ENCODE data around the gene HSD17B1. TPM values are rescaled to one million over a fixed set of nuclear protein-coding genes. Genes with fewer than 3 reads are reported as not detected.

HSD17B1 gene
- total RNA-seq, 1 experiment from 2014 or later, result 1.5 TPM

- Histone ChIP-seq H3K4me1 (ENCODE audit: insufficient read depth, low read length) (peaks cover 13% of the 10 kb centered on the region; the same call in 1 of the 2 replicates), H3K36me3 (ENCODE audit: low read depth, low read length) (peaks cover 9% of the 10 kb centered on the region), H4K20me1 (ENCODE audit: low read length) (no peaks in the 10 kb centered on the region), H3K27ac (ENCODE audit: low read length) (peak overlapping the region; percentile 46), H3F3A (ENCODE audit: low read length, unreplicated experiment) (peaks cover 6% of the 10 kb centered on the region), H3K4me3 (ENCODE audit: low read length) (peak overlapping the region; percentile 100), H3K9ac (ENCODE audit: low read length) (peak overlapping the region; percentile 98), H3K79me2 (ENCODE audit: low read length) (peaks cover 30% of the 10 kb centered on the region), H3K27me3 (ENCODE audit: low read length) (no peaks in the 10 kb centered on the region), H3K9me2 (replicated peaks; ENCODE audit: low read length) (no peaks in the 10 kb centered on the region), H3K9me3 (ENCODE audit: low read length) (no peaks in the 10 kb centered on the region), H2AFZ (ENCODE audit: low read length) (peak overlapping the region; percentile 99), H3K4me2 (ENCODE audit: low read length) (peak overlapping the region; percentile 100)
- ATAC-seq (peak; percentile 40), DNase-seq (peak; percentile 4)
- intact Hi-C loops (cut with micrococcal nuclease), result loop anchor here (2.0 kb wide), 1 partner anchor 102 kb away; no protein-coding TSS in a partner anchor
- POLR2A ChIA-PET (ENCODE audit: unreplicated experiment), result interaction anchor here (0.5 kb wide), 1 partner anchor 155 kb away, joined by 6 read pairs; no protein-coding TSS in a partner anchor
- TF ChIP-seq EZH2 (IDR thresholded peaks at IDR 0.05; ENCODE audit: low read length, unreplicated experiment) (no peak), CTCF (conservative IDR thresholded peaks at IDR 0.05; ENCODE audit: low read depth, low read length) (no peak), EZH2phosphoT487 (IDR thresholded peaks at IDR 0.05; ENCODE audit: borderline replicate concordance, low read length) (no peak)
- BruUV-seq (replicated peaks), result TSS peak; percentile 29
- CTCF ChIA-PET, result interaction anchor here (0.5 to 2.1 kb wide), 4 partner anchors 32 to 481 kb away, joined by 3 to 16 read pairs (median 14); partner anchors contain the start of genes RETREG3 and TUBG1
These were observed 24.4 kb downstream of the HSD17B1 start for GRCh38 chr17:42577140-42577531.

- DNase-seq, result peak; percentile 91
- CTCF ChIA-PET, result interaction anchor here (0.5 to 2.1 kb wide), 12 partner anchors 31 to 481 kb away, joined by 3 to 16 read pairs (median 5); partner anchors contain the start of genes CCR10, RETREG3 and TUBG1
- POLR2A ChIA-PET (ENCODE audit: unreplicated experiment), result interaction anchor here (0.5 kb wide), 1 partner anchor 154 kb away, joined by 6 read pairs; no protein-coding TSS in a partner anchor
- peaks cover 6% of the 10 kb centered on the region for H3F3A ChIP-seq (ENCODE audit: low read length, unreplicated experiment)
- peak within 1 kb of the TSS; percentile 100 for H3K4me2 ChIP-seq (ENCODE audit: low read length)
- peak within 1 kb of the TSS; percentile 100 for H3K4me3 ChIP-seq (ENCODE audit: low read length)
- no peaks in the 10 kb centered on the region for H3K9me2 ChIP-seq (replicated peaks; ENCODE audit: low read length)
- H3K9ac ChIP-seq (ENCODE audit: low read length), result peak within 1 kb of the TSS; percentile 98
- peaks cover 13% of the 10 kb centered on the region; the same call in 1 of the 2 replicates for H3K4me1 ChIP-seq (ENCODE audit: insufficient read depth, low read length)
- H3K27me3 ChIP-seq (ENCODE audit: low read length), result no peaks in the 10 kb centered on the region
- ATAC-seq, result peak; percentile 85
- TF ChIP-seq EZH2phosphoT487 (IDR thresholded peaks at IDR 0.05; ENCODE audit: borderline replicate concordance, low read length) (no peak), CTCF (conservative IDR thresholded peaks at IDR 0.05; ENCODE audit: low read depth, low read length) (peak; percentile 45; the same call in 1 of the 2 replicates)
- H4K20me1 ChIP-seq (ENCODE audit: low read length), result no peaks in the 10 kb centered on the region
- H3K9me3 ChIP-seq (ENCODE audit: low read length), result no peaks in the 10 kb centered on the region
- H2AFZ ChIP-seq (ENCODE audit: low read length), result peak within 1 kb of the TSS; percentile 99
- H3K27ac ChIP-seq (ENCODE audit: low read length), result peak within 1 kb of the TSS; percentile 70
- intact Hi-C loops (cut with micrococcal nuclease), result loop anchor here (2.0 kb wide), 1 partner anchor 101 kb away; no protein-coding TSS in a partner anchor
- H3K79me2 ChIP-seq (ENCODE audit: low read length), result peaks cover 30% of the 10 kb centered on the region
- H3K36me3 ChIP-seq (ENCODE audit: low read depth, low read length), result peaks cover 8% of the 10 kb centered on the region
- TSS peak; percentile 72 for BruUV-seq (replicated peaks)
These were observed 25.0 kb downstream of the HSD17B1 start, which contains the start of gene PSMC3IP for GRCh38 chr17:42577532-42578281. Gene PSMC3IP (minus strand): TSS chr17:42577729. CDS start chr17:42577686, 43 bp downstream.

Data from PC-3 (cell line).